Stimulated activated CD4-positive, alpha-beta T cell treated with anti-CD3 and anti-CD28 coated beads, Interleukin-2, amount 100 ng/mL, for 48 hours (primary cell): ENCODE data around the gene YPEL5.

Experiments
- DNase-seq, 2 donors: peaks; one replicate each; pipeline ENCODE4 v3.0.0-alpha.2; 2020

The YPEL5 gene

DNA sequence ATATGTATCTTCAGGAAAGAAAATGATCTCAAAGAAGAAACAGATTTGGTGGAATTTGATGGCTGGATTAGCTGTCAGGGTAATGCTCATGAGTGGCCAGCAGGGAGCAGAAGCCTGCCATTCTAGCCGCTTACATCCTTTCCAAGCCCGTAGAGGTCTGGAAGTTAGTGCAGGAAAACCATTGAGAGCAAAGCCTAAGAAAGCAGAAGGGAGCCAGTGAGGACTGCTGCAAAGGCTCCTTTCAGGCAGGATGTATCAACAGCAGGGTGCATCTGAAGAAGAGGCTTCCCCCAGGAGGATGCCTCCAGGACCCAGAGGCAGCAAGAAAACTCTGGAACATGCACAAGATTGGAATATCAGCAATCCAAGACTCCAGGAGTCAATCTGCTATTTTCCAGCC, 61.6 kb downstream of the YPEL5 start:
- DNase-seq: no peak

DNA sequence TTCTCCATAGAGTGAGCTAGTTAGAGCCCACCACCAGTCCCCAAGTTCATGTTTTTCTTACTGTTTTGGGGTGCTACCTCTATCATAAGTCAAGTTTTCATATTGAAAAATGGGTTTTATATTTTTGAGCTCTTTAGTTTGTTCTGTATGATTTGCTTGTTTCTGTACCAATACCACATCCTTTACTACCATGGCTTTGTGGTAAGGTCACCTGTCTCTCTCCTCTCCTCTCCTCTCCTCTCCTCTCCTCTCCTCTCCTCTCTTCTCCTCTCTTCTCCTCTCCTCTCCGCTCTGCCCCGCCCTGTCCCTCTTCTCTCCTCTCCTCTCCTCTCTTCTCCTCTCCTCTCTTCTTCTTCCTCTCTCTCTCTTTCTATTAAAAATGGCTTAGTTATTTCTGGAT, 62.4 kb downstream of the YPEL5 start:
- no peak for DNase-seq
